SK-N-SH treated with all-trans-retinoic acid at 6 μM for 48 hours (cell line): ENCODE data around the gene ATCAY.

ENCODE experiments used
- ARNTL ChIP-seq: fragments of 450-650 bp; formaldehyde crosslinking; IDR thresholded peaks from 2 replicates; pipeline ENCODE4 v1.5.0; 2020; ENCODE audit warnings: low read depth, mild to moderate bottlenecking, moderate library complexity, borderline replicate concordance
- ESRRG ChIP-seq: fragments of 250-450 bp; sonication (Bioruptor Pico); IDR thresholded peaks from 2 replicates; pipeline ENCODE4 v1.6.1; 2021; ENCODE audit warnings: mild to moderate bottlenecking
- RARB ChIP-seq: fragments of 250-450 bp; sonication (Bioruptor Pico); IDR thresholded peaks from 2 replicates; pipeline ENCODE4 v1.8.0; 2021; ENCODE audit warnings: mild to moderate bottlenecking, moderate library complexity
- SNAI2 ChIP-seq: fragments of 250-450 bp; sonication (Bioruptor Pico); IDR thresholded peaks from 2 replicates; pipeline ENCODE4 v1.5.0; 2020; ENCODE audit warnings: mild to moderate bottlenecking, moderate library complexity
- TOX ChIP-seq: fragments of 250-450 bp; sonication (Bioruptor Pico); IDR thresholded peaks from 2 replicates; pipeline ENCODE4 v1.8.0; 2021; ENCODE audit warnings: mild to moderate bottlenecking, moderate library complexity, borderline replicate concordance
- ZC3H10 ChIP-seq: fragments of 250-450 bp; sonication (Bioruptor Pico); IDR thresholded peaks from 2 replicates; pipeline ENCODE4 v1.5.1; 2021; ENCODE audit warnings: mild to moderate bottlenecking, moderate library complexity
- TF ChIP-seq, protein P1 (sequence below): fragments of 250-450 bp; sonication (Bioruptor Pico); IDR thresholded peaks from 2 replicates; pipeline ENCODE4 v1.8.0; 2020; ENCODE audit warnings: mild to moderate bottlenecking, moderate library complexity, borderline replicate concordance

DNA sequence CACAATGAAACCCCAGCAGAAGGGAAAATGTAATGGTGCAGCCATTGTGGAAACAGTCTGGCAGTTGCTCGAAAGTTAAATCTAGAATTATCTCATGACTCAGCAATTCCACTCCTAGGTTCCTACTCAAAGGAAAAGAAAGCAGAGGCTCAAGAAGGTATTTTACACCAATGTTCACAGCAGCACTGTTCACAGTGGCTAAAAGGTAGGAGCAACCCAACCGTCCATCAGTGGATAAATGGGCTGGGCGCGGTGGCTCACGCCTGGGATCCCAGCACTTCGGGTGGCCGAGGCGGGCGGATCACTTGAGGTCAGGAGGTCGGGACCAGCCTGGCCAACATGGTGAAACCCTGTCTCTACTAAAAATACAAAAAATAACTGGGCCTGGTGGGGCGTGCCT, 37.5 kb upstream of the ATCAY start:
- TF ChIP-seq ZC3H10 (no peak), TOX (no peak), RARB (CRISPR knock-in tag) (no peak), SNAI2 (CRISPR knock-in tag) (no peak), ARNTL (CRISPR knock-in tag) (no peak), ESRRG (CRISPR knock-in tag) (no peak)
- TF ChIP-seq, protein P1, sequence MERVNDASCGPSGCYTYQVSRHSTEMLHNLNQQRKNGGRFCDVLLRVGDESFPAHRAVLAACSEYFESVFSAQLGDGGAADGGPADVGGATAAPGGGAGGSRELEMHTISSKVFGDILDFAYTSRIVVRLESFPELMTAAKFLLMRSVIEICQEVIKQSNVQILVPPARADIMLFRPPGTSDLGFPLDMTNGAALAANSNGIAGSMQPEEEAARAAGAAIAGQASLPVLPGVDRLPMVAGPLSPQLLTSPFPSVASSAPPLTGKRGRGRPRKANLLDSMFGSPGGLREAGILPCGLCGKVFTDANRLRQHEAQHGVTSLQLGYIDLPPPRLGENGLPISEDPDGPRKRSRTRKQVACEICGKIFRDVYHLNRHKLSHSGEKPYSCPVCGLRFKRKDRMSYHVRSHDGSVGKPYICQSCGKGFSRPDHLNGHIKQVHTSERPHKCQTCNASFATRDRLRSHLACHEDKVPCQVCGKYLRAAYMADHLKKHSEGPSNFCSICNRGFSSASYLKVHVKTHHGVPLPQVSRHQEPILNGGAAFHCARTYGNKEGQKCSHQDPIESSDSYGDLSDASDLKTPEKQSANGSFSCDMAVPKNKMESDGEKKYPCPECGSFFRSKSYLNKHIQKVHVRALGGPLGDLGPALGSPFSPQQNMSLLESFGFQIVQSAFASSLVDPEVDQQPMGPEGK (CRISPR knock-in tag), result no peak
